Measurements from ENCODE around the gene NLGN1.

NLGN1 gene

GRCh38 chr3:173976281-173976680 lies 578.7 kb downstream of the NLGN1 start:
- DNase-seq (ENCODE audit: low read depth, low spot score) = no peak

- no peak for DNase-seq (ENCODE audit: low read depth, low spot score)
These were observed 580.2 kb downstream of the NLGN1 start for GRCh38 chr3:173977747-173978146.

GRCh38 chr3:173983343-173983742 lies 585.8 kb downstream of the NLGN1 start:
- DNase-seq (ENCODE audit: low read depth, low spot score) = no peak

GRCh38 chr3:173986861-173987410 lies 589.4 kb downstream of the NLGN1 start:
- no peak for DNase-seq (ENCODE audit: low read depth, low spot score)

- no peak for DNase-seq (ENCODE audit: low read depth, low spot score)
These were observed 591.4 kb downstream of the NLGN1 start for GRCh38 chr3:173988909-173989308.

GRCh38 chr3:173992416-173992815 lies 594.9 kb downstream of the NLGN1 start:
- DNase-seq (ENCODE audit: low read depth, low spot score) = no peak

GRCh38 chr3:173993299-173993698 lies 595.8 kb downstream of the NLGN1 start:
- DNase-seq (ENCODE audit: low read depth, low spot score) = no peak

- no peak for DNase-seq (ENCODE audit: low read depth, low spot score)
These were observed 603.1 kb downstream of the NLGN1 start for GRCh38 chr3:174000675-174001074.

GRCh38 chr3:174002543-174002942 lies 605.0 kb downstream of the NLGN1 start:
- no peak for DNase-seq (ENCODE audit: low read depth, low spot score)

GRCh38 chr3:174010907-174011306 lies 613.4 kb downstream of the NLGN1 start:
- DNase-seq (ENCODE audit: low read depth, low spot score) = no peak

GRCh38 chr3:174016186-174016585 lies 618.6 kb downstream of the NLGN1 start:
- DNase-seq (ENCODE audit: low read depth, low spot score) = no peak

GRCh38 chr3:174020156-174020555 lies 622.6 kb downstream of the NLGN1 start:
- DNase-seq (ENCODE audit: low read depth, low spot score) = no peak

GRCh38 chr3:174023421-174023820 lies 625.9 kb downstream of the NLGN1 start:
- DNase-seq (ENCODE audit: low read depth, low spot score) = no peak

- DNase-seq (ENCODE audit: low read depth, low spot score) = no peak
These were observed 631.1 kb downstream of the NLGN1 start for GRCh38 chr3:174028673-174029072.

GRCh38 chr3:174035328-174035886 lies 637.9 kb downstream of the NLGN1 start:
- DNase-seq (ENCODE audit: low read depth, low spot score) = no peak

GRCh38 chr3:174046311-174046710 lies 648.8 kb downstream of the NLGN1 start:
- DNase-seq (ENCODE audit: low read depth, low spot score) = no peak

GRCh38 chr3:174049472-174049871 lies 651.9 kb downstream of the NLGN1 start:
- no peak for DNase-seq (ENCODE audit: low read depth, low spot score)

GRCh38 chr3:174051191-174051590 lies 653.6 kb downstream of the NLGN1 start:
- no peak for DNase-seq (ENCODE audit: low read depth, low spot score)

GRCh38 chr3:174058804-174059203 lies 661.3 kb downstream of the NLGN1 start:
- DNase-seq (ENCODE audit: low read depth, low spot score) = no peak

GRCh38 chr3:174060431-174060830 lies 662.9 kb downstream of the NLGN1 start:
- DNase-seq (ENCODE audit: low read depth, low spot score) = no peak

GRCh38 chr3:174061162-174061561 lies 663.6 kb downstream of the NLGN1 start:
- no peak for DNase-seq (ENCODE audit: low read depth, low spot score)

- DNase-seq (ENCODE audit: low read depth, low spot score) = no peak
These were observed 664.2 kb downstream of the NLGN1 start for GRCh38 chr3:174061731-174062130.

- DNase-seq (ENCODE audit: low read depth, low spot score) = no peak
These were observed 665.4 kb downstream of the NLGN1 start for GRCh38 chr3:174062923-174063322.

GRCh38 chr3:174068035-174068434 lies 670.5 kb downstream of the NLGN1 start:
- no peak for DNase-seq (ENCODE audit: low read depth, low spot score)

Measured in smooth muscle cell of the brain vasculature (primary cell).